Activated T-cell treated with anti-CD3 and anti-CD28 coated beads, Interleukin-2, amount 50 U/mL, for 48 hours (primary cell): Measurements from ENCODE around the gene LRP8.

ENCODE experiments used
- DNase-seq, 2 experiments: peaks; one replicate each; pipeline ENCODE4 v3.0.0-alpha.2; 2020

Gene LRP8

DNA sequence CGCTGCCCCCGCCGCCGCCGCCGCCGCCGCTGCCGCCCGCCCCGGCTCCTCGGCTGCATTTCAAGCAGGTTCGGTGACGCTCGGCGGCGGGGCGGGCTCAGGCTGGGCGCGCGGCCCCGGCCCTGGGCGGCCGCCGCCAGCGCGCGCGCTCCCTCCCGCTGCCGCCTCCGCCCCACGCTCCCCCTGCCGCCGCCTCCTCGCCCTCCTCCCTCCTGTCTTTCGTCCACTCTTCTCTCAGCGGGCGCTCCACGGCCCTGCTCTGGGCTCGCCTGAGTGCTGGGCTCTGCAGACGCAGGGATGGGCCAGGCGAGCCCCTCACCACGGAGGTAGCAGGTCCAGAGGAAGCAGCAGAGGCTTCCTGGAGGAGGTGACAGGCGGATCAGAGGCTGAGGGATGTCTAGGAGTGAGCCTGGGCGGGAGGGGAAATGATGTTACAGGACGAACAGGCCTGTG is at the start of gene LRP8:
LRP8 (minus strand) TSS at position 62 of the 453 bp plus-strand sequence. CDS start 158 bp downstream, outside the sequence.
- peak; percentile 84 to 89 for DNase-seq

DNA sequence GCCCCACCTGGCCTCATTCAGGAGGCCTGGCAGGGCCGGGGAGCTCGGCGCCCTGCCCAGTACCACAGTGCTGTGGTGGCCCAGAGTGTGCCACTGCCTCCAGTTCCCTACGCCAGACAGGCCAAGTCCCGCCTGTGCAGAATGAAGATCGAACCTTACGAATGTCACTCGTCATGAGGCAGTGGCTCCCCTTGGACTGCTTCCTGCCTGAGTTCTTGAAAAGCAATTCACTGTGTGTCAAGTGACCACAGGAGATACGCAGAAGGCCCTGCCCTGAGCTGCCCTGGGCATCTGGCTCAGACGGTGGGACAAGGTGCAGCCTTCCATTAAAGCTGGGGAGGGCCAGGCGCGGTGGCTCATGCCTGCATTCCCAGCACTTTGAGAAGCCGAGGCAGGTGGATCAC is 49.6 kb upstream of the LRP8 start:
- peak in 1 of 2 experiments; percentile 9 for DNase-seq

DNA sequence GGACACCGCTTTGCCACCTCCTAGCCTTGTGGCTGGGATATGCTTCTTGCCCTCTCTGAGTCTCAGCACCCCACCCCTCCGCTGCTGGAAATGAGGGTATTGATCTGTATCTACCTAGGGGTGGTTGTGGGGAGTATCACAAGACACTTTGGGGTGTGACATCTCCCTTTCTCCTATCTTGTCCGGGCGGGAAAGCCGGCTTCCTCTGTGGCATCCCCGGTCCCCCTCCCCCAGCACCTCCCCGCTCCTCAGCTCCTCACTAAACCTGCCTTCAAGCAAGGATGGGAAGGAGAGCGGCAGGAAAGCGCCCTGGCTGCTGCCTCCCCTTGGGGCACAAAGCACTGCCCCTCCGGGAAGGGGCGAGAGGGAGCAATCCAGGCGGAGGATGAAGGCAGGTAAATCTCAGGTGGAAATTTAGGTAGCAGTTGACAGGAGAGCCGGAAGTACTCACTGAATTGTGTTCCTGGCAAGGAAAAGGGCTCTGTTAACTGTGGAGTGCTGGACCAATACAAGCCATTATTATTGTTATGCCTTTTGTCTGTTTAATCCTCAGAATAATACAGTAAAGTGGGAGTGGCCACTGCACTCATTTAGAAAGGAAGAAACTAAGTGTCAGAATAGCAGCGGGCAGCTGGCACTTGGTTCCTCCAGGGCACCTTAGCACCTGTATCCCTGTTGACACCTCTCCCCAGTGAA is 49.0 kb upstream of the LRP8 start:
- DNase-seq, result no peak

DNA sequence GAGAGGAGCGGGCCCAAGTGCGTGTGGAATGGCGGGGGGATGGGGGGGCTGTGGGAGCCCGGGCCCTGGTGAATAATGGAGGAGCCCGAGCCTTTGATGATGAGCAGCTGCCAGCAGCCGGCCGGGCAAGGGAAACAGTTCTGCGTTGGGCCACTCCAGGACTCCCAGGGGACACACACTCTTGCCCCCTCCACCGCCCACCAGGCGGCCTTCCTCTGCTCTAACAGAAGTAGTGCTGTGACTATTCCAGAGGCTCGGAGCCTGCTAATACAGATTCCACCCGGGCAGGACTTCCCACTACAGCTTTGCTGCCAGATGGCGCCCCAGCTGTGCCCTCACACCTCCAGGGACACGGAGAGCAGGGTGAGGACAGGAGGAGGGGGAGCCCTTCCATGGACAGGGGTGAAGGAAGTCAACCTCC is 48.2 kb upstream of the LRP8 start:
- DNase-seq, result peak in 1 of 2 experiments; percentile 3

DNA sequence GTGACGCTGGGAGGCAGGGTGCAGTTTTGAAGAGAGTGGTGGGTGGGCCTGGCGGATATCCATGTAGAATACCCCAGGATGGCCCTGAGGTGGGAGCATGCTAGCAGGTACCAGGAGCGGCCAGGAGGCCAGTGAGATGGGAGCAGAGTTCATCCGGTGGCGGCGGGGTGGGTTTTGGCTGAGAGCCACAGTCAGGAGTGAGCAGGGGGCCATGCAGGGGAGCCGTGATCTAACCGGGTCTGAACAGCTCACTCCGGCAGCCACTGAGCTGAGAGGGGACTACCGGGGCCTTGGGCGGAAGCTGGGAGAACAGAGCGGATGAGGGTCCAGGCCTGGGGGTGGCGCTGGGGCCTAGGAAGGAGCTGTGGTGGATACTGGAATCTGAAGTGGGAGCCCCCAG is 47.6 kb upstream of the LRP8 start:
- peak in 1 of 2 experiments; percentile 2 for DNase-seq

DNA sequence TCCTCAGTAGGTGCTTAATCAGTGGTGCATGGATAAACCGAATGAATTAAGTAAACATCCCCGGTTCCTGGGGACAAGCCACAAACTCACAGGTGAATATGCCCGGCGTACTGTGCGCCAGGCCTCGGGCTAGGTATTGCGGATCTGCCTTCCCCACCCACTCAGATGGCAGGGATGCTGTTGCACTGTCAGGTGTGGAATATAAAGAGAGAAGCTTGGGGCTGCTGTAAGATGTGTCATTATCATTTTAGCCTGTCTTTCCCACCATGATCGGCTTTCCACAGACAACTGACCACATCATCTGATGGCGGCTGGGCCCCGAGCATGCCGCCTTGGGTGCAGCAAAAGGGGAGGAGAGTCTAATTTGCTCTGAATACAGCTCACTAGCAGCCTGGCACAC is 45.4 kb upstream of the LRP8 start:
- peak in 1 of 2 experiments; percentile 7 for DNase-seq

DNA sequence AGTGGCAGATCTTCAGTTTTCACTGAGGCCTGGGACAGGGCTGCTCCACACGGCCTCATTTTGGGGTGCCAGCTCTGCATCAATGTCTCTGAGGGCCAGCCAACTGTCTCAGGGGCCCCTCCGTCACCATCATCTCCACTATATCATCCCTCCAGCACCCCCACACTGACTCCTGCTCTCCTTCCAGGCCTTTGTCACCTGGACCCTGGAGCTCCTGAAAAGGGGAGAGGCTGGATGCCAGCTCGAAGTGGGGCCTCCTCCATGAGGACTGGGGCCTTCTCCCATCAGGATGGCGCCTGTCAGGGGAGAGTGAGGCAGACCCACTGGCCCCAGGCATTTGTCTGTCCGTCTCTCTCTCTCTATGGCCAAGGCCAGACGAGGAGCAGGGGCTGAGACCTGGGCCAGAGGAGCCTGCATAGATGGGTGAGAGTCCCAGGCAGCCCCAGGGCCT is 44.7 kb upstream of the LRP8 start:
- peak; percentile 7 to 10 for DNase-seq

DNA sequence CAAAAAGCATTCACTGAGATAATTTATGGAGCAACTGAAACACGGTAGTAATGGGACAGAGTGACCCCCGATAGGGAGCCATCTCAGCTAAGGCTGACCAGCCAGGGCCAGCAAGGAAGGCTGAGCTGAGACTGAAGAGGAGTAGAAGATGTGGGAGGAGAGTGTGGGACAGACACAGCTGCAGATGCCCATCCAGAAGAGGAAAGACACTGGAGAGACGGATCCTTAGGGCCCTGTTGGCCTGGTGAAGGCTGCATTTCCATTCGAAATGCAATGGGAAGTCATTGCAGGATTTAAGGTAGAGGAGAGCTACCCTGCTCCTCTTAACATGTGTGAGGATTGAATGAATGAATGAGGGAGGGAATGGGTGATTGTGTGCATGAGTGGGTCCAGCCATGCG is 44.0 kb upstream of the LRP8 start:
- peak in 1 of 2 experiments; percentile 1 for DNase-seq

DNA sequence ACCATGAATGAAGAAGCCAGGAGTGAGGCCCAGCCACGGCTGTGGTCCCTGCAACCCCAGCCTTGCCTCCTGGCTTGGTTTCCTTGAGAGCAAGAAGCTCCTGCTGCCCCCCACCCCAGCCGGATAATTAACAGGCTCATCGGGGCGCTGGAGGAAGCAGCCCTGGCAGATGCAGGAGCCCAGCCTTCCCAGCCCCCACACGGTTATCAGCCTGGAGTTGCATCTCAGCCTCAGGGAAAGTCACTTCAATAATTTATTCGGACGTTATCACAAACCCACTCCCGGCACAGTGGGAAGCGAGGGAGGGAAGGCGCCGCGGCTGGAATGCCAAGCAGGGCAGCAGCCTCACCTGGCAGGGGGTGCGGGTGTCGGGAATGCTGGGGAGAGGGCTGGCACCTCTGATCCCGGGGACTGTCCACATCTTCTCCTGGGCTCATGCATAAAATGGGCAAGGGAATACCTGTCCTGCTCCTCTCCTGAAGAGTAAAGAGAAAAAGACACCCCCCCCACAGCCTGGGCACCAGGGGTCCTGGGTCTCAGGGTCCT is 43.3 kb upstream of the LRP8 start:
- peak; percentile 1 to 12 for DNase-seq

DNA sequence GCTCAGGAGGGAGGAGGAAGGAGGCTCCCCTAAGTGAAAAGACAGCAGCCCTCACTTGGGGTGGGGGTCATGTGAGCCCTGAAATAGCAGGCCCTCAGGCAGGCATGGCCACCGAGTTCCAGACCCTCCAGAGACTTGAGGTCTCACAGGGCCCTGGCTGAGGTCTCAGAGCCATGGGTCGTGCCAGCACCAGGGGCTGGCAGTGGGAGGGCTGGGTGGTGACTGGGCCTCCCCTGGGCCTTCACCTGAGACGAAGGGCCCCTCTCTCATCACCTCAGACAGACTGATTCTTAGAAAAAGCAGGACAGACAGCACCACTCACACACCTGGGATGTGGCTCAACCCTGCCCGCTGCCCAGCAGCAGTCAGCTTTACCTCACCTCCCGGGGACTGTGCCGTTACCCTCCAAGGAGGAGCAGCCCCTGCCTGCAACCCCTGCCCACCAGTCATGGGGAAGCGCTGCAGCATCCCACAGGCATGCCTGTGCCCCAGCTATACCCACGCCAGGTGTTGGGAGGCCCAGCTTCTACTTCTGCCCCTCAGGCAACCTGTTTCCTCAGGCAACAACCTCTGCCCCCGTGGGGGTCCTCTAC is 42.6 kb upstream of the LRP8 start:
- peak in 1 of 2 experiments; percentile 11 for DNase-seq

DNA sequence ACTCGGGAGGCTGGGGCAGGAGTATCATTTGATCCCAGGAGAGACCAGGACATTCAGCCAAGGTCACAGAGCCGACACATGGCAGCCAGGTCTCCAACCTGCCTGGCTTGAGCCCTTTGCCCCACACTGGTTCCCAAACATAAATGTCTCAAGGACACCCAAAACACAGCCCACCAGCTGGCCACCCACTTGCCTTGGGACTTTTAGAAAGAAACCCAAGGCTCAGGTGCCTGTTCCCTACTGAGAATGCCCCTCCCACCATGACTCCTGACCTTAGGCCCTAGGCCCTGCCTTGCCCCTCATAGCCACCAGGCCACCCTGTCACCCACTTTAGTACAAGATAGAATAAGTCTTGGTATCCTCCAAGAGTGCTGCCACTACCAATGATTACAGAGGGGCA is 41.9 kb upstream of the LRP8 start:
- DNase-seq, result peak; percentile 6 to 7

DNA sequence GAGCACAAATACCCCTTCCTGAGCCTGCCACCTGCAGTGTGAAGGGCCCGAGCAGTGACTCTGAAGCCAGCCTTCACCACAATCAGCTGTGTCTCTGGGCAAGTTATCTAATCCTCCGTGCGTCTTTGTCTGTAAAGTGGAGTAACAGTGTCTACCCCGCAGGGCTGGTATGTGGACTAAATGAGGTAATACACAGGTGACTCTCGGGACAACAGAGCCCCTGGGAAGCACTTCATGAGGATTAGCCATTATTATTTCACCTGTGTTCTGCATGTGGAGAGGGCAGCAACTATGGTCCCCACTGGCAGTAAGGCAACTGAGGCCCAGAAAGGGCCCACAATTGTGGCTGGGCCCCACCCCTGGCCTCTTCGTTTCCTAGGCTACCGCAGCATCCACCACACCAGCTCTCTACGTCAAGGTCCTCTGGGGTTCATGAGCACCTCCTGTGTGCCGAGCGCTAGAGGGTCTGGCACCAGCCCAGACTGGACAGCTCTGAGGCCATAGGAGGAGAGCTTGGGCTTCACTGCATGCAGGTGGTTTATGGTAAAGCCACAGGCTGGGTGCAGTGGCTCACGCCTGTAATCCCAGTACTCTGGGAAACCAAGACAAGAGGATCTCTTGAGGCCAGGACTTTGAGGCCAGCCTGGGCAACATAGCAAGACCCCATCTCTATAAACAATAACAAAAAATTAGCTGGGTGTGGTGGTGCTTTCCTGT is 41.3 kb upstream of the LRP8 start:
- peak; percentile 10 to 16 for DNase-seq

DNA sequence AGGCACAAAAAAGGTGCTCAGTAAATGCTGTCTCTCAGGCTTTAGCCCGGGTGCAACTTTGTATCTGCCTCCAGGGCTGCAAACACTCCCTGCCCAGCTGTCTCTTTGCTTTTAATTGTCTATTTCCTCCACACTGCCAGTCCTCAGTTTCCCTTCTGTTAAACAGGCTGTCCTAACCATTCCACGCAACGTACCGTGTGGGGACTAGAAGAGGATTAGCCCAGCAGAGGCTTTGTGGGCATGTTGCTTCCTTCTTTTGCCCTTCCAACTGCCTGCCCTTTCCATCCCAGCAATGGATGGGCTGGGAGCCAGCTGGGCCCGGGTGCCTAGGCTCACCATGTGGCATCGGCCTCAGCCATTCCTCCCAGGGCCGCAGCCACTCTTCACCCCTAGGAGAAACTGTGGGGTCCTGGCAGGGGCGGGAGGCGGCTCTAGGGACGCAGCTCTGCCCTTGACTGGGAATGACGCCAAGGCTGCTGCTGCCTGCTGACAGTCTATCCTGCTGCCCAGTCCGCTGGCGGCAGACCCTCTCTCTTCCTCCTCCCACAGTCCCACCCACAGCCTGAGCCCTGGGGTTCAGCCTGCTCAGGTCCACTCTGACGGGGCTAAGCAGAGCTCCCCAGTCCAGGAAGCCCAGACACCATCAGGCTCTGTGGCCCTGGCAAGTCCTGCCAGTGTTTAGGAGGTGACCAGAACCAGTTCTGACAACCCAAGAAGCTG is 40.6 kb upstream of the LRP8 start:
- peak in 1 of 2 experiments; percentile 16 for DNase-seq

DNA sequence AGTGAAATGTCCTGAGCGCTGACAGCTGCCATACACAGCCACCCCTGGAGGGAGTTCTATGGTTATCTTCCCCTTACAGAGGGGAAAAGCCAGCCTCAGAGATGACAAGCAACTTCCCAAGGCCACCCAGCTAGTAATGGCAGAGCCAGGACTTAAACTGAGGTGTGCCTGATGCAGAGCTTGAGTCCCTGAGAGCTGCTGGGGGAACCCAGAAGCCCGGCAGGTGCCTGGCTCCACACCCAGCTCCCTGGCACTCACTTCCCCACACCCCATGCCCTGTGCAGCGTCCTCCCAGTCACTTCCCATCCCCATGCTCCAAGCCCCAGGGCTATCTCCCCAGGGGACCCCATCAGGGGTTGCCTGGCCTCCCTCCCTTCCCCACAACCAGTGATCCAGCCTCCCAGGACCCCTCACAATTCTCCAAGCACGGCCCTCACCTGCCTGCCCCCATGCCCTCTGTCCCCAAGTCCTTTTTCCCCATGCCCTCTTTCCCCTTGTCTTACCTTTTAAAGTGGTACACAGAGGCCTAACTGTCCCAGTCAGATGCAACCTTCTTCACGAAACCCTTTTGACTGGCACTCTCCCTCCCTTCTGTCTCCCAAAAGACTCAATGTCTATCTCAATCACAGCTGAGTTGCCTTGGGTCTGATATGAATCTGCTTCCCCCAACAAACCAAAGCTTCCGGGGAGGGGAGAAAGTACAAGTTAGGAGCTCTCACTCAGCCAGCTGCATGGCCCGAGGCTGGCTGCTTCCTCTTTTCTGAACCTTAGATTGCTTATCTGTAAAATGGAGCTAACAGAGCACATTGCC is 39.8 kb upstream of the LRP8 start:
- DNase-seq, result peak; percentile 32 to 46

DNA sequence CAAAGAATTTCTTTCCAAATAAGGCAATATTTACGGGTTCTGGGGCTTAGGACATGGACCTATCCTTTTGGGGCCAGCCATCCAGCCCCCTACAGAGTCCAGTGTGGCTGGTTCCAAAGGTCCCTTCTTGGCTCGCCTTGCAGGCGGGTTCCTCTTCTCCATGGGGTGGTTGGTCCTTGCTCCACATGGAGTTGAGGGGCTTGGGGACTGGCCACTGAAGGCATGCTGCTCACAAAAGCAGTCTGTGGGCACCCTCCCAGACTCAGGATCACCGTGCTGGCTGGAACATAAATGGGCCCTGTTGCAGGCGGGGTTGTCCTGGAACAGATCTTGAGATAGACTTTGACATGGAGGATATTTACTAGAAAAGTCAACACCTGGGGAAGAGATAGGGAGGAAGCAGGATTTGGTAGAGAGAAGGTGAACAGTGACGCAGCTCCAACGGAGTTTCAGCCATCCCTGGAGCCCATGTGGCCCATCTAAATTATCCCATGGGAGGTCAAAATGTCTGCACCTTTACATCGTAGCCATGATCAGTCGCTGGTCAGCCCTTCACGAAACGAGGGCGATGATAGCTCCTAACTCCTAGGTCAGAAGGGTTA is 39.1 kb upstream of the LRP8 start:
- DNase-seq, result peak in 1 of 2 experiments; percentile 13

DNA sequence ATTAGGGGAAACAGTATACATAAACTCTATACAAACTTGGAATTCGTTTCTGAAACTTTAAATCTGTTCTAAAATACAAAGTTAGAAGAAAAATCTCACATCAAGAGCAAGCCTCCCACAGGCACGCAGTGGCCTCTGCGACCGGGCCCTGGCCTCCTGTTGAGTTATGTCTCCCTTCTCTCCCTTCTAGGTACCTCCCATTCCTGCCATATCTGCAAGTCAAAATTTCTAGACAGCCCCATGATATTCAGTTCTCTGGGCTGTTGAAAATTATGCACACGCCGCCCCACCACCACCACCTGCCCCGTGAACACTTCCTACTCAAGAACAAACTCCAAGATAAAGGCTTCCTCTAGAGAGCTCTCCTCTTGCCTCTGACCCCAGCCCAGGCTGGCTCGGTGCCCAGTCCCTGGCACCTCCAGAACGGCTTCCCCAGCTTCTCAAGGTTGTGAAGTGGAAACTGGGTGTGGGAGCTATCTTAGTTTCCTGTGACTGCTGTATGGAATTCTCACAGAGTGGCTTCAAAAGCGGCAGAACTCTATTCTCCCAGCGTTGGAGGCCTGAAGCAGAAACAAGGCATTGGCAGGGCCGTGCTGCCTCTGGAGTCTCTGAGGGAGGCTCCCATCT is 37.7 kb upstream of the LRP8 start:
- peak; percentile 10 to 11 for DNase-seq

DNA sequence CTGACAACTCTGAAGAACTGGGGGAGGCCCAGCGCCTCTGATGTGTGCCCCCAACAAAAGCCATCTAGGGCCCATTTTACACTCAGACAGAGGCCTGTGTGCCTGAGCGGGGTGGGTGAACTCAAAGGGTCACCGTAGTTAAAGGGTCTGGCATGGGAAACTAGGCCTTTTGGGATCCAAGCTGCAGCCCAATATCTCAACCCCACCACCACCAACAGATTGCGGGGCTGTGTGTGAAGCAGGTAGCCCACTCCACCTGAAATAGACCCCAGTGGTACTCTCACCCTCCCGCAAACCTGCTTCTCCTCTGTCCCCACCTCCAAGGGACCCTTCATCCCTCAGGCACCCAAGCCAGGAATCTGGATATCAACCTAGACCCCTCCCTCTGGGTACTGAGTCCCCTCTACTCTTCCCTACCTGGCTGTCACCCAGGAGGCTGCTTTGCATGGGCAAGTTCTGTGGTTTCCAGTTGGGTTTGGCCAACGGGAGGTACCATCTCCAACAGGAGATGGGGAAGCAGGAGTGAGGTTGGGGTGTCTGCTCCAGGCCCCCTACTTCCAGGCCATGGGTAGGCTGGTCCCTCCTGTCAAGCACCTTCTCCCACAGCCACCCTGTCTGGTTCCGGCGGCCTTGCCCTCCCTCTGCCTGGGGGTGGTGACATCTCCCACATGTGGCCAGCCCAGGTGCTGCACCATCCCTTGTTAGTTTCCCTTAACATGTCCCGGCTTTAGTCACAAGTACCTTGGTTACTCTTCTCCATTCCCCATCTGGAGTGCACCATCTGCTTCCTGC is 35.2 kb upstream of the LRP8 start:
- peak; percentile 1 to 13 for DNase-seq

DNA sequence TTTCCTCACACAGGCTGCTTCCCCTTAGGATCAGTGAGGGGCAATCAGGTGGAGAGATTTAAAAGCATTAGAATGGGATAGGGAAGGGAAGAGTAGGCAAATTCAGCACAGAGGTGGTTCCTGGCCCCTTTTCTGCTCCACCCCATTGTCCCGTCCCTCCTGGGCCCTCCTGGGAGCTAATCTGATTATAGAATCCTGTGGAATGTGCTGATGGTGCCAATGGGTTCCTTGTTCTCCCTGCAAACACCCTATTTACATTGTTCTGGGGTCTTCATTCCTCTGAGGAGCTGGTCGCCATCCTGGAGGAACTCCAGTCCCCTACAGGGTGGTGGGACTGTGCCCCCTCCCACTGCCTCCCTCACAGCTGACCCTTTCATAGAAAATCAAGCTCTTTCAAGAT is 34.4 kb upstream of the LRP8 start:
- DNase-seq, result peak in 1 of 2 experiments; percentile 5

DNA sequence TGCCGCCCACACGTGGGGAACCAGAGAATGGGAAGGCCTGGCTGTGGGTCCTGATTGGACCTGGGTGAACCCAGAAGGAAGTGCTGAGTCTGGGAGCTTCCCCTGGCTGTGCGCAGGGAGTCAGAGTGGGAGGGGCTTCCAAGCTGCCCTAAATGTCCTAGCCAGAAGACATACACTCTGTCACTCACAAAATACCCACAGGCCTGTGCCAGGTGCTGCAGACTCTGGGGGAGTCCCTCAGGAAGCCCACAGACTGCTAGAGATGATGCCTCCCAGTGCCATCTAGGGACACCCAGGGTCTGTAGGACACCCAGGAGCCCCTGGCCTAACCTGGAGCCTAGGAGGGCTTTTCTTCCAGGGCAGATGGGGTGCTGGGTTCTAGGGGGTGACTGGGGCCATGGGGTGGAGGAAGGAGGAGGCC is 33.7 kb upstream of the LRP8 start:
- peak; percentile 3 to 13 for DNase-seq

DNA sequence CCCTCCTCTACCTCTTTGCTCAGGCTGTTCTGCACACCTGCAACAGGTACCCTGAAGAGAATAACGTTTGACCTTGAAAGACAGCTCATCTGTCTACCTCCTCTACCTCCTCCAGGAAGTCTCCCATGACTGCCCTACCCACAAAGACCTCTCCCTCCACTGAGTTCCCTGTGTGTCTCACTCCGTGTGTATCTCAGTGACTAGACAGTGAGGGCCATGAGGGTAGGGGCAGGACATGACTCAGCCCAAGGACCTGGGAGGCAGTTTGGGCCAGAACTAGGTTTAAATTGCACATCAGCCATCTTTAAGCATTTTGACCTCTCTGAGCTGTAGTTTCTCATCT is 32.0 kb upstream of the LRP8 start:
- peak in 1 of 2 experiments; percentile 4 for DNase-seq
